GM21447 (cell line): Measurements from ENCODE around the gene CMIP.
"Not testable (repeated sequence)": the region's sequence is repeated elsewhere in the genome, so short reads cannot be mapped to it uniquely, and the experiment has no call there.

Experiments used
- ATAC-seq: cut with Tn5 transposase; IDR thresholded peaks from one replicate; pipeline ENCODE4 v1.9.1; 2021; ENCODE audit not compliant: unreplicated experiment

The CMIP gene

DNA sequence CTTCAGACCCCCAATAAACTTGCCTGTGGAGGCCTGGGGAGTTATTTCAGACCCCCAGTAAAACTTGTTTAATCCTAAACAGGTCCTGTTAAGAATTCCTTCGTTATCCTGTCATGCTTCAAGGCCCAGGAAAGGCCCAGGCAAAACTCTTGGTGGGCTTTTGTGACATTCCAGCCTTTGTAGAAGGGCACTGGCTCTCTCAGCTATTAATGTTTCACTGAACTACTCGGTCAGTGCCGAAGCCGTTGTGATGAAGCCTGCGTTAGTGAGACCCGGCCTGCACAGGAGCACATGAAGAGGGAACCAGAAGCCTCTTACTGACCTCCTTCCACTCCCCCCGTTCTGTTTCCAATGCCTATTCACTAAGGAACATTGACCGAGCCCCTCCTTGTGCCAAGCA lies 287.0 kb downstream of the CMIP start:
- no peak for ATAC-seq

DNA sequence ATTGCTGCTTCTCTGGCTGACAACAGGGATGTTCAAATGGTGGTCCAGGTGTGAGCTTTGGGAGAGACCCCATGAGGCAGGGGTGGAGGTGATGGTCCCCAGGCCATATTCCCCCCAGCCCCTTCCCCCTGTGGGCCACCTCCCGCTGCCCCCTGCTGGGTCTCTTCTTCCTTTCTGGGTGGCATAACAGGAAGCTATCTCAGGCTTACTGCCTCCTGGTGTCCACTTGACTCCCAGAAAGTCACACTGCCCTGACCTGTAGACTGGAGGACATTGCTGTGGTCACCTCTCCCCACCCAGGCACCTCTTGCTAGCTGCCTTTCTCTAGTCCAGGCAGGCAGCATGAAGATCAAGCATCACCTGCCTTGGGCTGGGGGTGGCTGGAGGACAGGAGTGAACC lies 288.1 kb downstream of the CMIP start:
- ATAC-seq = no peak

DNA sequence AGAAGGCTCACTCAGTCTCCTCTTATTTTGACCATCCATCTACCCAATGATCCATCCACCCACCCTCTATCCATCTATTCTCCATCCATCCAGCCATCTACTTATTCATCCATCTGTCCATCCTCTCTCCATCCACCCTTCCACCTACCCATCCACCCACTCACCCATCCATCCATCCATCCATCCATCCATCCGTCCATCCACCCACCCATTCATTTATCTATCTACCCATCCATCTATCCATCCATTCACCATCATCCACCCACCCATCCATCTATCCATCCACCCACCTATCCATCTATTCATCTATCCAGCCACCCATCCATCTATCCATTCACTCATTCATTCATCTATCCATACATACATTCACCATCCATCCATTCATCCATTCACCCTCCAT lies 288.7 kb downstream of the CMIP start:
- ATAC-seq = no peak

DNA sequence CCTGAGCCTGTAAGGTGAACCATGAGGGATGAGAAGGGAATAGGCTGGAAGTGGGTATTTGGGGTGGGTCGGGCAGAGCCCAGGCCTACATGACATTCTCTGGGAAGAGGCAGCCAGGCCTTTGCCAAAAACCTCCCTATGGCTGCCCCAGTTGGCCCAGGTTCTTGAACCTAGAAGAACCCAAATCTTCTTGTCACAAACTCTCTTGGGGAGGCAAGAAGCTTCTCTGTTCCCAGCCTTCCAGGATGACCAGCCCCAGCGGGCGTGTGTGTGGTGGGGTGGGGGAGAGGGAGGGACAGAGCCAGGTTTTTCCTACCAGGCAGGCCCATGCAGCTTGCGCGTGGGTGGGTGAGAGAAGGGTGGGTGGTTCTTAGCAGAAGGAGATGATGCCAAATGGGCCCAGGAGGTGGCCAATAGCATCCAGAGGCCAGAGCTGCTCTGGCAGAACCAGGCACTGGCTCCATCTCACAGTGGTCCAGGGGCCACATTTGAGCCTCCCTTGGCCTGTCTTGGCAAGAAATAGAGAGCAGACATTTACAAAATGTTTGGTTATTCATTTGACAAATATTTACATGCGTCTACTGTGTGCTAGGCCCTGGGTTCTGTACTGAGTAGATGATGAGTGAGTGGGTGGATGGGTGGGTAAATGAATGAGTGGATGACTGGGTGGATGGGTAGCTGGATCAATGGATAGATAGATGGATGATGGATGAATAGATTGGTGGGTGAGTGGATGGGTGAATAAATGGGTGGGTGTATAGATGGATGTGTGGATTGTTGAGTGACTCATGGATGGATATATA lies 290.2 kb downstream of the CMIP start:
- ATAC-seq = no peak

DNA sequence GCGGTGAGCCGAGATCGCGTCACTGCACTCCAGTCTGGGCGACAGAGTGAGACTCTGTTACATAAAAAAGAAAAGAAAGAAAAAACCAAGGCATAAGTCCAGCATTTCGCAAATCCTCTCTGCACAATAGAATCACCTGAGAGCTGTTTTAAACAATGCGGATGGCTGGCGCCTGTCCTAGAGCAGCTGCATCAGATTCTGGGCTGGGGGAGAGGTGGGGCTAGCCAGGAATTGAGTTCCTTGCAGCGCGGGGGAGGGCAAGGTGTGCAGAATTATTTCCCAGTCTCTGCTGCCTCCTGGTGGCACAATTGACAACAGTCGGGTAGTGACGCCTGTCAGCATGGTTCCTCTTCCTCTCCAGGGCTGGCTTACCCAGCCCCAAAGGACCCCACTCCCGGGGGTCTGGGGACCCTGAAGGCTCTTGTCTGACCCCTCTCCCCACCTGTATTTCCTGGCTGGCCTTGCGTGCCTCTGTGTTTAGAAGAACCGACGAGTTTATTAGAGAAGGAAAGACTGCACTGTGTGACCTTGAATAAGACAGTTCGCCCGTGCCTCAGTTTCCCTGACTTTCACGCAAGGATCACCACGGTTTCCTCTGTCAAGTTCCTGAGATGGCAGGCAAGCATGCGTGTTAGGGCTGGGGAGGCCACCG lies 293.4 kb downstream of the CMIP start:
- ATAC-seq = peak; percentile 46

DNA sequence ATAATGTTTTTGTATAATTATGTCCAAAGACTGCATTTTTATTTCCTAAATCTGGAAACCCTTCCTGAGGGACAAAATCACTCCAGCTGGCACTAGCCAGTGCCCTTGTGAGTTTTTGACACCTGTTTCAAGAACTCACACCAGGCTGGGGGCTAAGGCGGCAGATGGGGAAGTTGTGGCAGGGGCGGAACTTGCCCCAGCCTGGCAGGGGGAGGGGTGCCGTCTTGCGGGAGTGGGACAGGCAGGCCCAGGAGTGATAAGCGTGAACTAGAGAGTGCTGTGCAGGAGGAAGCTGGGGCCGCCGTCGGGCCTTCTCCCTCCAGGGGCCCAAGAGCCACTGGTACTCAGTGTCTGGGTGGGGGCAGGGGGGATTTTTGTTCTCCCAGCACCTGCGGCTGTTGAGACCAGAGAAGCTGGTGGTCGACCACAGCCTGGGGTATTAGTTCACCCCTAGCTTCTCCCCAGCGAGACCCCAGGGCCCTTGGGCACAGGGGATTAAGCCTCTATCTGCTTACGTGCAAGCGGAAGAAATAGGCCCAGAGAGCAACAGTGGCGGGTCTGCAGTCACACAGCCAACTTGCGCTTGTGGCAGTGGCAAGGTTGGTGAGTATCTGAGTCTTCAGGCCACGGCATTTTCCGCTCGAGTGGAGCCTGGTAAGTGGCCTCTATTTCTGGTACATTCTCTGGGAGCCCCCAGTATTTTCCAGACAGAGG lies 294.3 kb downstream of the CMIP start:
- peak; percentile 48 for ATAC-seq

DNA sequence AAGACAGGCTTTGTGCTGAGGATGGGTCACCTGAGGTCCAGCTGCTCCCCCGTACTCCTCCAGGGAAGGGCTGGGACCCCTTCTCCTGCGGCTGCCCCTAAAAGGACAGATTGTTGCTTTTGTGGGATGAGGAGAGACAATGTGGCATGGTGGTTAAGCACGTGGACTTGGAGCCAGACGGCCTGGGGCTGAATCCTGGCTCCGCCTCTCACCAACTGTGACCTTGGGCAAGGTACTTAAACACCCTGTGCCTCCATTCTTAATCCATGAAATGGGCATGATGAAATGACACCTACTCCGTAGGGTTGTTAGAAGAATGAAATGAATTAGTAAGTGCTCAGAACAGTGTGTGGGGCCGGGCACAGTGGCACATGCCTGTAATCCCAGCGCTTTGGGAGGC lies 294.9 kb downstream of the CMIP start:
- ATAC-seq = no peak

DNA sequence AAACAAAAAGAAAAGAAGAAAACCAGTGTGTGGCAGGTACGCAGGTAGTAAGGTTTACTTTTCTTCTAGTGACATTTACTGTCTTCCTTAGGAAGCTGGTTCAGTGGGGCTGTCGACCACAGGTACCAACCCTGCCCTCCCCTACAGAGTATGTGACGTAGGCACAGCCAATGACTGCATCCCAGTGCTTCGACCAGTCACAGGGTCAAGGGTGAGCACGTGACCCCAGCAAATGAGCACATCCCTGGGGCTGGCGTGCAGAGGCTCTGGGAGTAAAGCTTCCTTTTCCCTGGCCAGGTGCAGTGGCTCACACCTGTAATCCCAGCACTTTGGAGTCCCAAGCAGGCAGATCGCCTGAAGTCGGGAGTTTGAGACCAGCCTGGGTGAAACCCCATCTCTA lies 295.6 kb downstream of the CMIP start:
- ATAC-seq = peak; percentile 73

DNA sequence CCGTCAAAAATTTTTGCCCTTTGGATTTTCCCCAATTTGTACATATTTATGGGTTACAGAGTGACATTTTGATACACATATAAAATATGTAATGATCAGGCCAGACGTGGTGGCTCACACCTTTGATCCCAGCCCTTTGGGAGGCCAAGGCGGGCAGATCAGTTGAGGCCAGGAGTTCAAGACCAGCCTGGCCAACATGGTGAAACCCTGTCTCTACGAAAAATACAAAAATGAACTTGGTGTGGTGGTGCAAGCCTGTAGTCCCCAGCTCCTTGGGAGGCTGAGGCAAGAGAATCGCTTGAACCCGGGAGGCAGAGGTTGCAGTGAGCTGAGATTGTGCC lies 296.8 kb downstream of the CMIP start:
- ATAC-seq = not testable (repeated sequence)

DNA sequence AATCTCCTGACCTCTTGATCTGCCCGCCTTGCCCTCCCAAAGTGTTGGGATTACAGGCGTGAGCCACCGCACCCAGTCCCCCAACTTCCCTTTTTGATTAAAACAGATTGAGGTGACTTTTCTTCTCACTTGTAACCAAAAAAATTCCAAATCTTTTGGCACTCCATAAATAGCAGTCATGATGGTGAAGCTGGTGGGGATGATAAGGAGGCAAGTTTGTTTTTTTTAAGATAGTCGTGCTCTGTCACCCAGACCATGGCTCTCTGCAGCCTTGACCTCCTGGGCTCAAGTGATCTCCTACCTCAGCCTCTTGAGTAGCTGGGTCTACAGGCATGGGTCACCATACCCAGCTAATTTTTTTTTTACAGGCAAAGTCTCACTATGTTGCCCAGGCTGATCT lies 299.8 kb downstream of the CMIP start:
- ATAC-seq = no peak

DNA sequence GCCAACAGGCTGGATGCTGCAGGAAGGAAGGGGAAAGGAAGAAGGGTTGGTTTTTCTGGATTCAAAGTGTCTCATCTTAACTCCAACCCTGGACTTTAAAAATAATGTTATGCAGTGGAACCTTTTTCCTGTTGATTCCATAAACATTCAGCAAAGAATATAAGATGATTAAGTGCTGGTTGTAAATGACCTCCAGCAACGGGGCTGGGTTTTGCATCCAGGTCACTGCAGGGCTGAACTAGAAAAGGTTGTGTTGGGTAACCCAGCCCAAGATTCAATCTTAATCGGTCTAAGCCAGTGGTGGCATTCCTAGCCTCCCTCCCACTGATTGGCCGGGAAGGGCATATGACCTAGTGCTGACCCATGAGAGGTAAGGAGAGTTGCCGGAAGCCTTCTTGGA lies 300.3 kb downstream of the CMIP start:
- ATAC-seq = no peak

DNA sequence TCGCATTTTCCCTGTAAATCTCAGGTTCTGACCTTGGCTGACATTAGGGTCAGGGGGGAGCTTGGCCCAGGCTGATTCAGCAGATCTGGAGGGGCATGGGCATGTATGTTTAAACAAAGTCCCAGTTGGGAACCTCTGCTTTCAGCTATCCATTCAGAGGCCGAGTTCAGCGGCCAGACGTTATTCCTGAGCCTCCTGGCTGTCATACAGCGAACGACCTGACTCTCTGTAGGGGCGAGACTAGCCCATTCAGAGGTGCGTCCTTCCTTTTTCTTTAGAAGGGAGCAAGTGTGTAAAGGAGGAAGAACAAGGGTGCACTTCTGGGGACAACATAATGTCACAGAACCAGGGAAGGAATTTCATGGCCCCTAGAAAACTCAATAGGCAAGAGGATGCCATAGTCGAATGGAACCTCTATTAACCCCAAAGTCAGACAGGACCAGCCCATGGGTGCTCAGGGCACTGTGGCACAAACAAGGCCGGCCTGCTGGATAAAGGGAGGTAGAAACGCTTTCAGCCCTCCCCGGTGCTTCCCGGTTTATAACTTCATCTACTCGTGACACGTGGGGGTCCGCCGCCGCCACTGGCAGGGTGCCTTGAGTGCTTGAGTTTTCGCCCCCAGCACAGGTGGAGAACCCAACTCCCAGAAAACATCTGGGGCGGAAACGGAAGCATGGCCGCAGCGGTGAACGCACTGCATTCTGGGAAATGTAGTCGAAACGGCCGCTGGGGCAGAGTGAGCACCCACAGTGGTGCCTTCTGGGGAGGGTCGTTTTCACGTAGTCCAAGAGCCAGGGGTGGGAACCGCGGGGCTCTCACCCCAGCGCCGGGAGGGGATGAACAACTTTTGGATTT lies 301.3 kb downstream of the CMIP start:
- peak; percentile 65 for ATAC-seq

DNA sequence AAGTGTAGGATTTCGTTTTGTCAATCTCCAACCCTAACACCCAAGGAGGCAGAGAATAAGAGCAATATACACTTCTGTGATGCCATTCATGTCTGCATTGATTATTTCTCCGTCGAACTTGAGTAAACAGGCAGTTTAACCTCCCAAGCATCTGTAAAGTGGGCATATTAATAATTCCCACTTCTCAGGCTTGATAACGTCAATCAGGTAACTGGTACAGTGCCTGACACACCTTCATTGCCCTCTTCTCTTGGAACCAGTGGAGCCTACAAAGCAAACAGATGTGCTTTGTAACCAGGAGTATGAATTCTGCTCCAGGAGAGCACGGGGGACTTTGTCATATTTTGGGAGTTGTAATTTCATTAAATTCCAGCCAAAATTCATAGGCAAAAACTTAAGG lies 302.0 kb downstream of the CMIP start:
- no peak for ATAC-seq

DNA sequence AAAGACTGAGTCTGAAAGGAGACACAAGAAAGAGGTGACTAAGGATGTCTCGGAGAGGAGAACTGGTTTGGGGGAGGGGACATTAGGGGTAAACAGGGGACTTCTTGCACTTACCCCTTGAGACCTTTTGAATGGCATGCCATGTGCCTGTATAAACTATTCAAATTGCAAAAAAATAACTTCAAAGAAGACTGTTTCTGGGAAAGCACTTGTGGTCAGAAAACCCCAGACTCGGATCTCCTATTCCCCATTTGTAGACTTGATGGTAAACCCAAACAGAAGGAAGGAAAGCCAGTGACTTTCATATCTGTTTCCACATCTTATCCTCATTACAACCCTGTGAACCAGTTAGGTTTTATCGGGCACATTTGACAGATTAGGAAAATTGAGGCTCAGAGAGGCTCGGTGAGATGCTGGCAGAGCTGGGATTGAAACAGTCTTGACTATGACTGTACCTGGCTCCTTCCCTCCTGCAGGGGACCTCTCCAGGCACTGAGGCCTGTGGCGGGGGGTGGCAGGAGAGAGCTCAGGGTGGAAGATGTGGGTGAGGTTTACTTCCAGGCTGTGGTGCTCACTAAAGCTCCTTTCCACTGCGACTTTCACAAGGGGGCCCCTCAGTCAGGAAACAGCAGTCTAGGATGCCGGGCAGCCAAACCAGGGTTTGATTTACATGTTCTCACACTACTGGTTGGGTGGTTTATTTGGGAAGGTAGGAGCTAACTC lies 304.0 kb downstream of the CMIP start:
- no peak for ATAC-seq

DNA sequence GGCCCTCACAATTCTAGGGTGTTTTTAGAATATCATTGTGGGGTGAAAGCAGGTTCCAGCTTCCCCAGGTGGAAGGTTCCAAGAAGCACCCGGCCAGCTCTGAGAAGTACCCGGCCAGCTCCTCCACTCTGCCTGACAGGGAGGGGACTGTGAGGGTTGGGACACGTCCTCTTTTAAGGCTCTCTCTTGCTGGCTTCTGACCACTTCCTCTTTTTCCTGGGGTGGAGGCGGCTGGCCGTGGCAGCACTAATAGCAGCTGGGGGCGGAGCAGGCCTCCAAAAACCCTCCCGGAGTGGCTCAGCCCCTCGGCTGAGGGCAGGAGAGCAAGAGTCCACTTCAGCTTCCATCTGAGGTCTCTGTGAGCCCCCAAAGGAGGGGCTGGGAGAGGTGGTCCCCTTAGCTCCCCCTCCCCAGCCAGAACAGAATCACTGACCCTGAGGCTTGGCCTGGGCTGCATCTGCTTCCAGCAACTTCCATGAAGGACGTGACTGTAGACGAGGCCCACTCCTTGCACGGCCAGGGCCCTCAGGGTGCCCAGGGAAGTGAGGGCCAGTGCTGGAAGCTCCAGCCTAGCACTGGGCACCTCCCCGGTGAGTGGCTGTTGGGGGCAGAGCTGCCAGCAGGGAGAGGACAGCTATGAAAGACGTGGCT lies 307.7 kb downstream of the CMIP start:
- ATAC-seq = peak; percentile 91

DNA sequence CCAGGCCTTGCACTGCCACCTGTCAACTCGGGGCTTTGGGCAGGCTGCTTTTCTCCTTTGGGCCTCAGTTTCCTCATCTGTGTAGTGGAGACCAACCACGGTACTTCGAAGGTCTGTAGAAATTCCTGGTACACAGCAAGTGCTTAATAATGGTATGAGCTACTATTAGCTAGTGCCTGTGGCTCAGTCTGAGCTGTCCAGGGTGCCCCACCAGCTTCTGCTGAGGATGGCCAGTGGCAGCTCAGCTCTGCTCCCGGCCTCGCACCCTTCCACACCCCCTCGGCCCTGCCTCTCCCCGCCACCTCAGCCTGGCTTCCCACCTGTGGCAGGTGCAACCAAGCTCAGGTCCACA lies 308.2 kb downstream of the CMIP start:
- ATAC-seq = no peak

DNA sequence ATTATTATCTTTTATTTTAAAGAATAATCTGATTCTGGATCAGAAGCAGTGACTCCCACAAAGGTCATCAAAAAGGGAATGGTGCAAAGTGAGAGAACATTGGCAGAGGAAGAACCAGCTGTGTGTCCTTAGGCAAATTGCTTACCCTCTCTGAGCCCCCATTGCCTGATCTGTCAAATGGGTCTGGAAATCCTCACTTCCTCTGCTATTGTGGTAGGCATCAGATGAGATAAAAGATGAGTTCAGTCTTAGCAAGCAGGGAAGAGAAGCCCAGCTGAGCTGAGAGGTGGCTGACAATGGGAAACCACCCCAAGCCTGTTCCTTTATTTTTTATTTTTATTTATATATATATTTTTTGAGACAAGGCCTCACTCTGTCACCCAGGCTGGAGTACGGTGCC lies 310.2 kb downstream of the CMIP start:
- ATAC-seq = no peak

DNA sequence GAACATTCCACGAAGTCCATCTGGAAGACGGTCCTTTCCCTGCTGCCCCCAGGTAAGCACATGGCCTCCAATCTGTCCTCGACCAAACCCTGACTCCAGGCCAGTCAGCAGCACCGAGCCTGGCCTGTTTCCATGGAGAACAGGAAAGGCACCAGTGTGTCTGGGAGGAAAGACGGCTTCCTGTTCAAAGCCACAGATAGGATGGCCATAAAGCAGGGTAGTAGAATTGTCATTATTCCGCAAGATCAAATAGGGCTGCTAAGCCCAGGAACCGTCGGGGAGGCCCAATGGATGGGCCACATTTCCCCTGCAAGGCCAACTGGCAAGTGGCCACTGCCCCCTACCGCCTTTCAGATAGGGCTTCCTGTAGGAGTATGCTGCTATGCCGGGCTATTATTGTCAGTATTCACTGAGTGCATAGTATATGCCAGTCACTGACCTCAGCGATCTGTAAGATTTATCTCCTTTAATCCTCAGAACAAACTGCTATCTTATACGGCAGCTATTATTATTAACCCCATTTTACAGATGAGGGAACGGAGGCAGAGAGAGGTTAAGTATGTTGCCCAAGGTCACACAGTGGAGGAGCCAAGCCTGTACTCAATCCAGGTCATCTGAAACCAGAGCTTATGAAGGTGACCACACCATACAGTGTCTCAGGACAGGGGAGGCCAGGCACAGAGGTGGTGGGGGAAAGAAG lies 311.5 kb downstream of the CMIP start:
- ATAC-seq = no peak

DNA sequence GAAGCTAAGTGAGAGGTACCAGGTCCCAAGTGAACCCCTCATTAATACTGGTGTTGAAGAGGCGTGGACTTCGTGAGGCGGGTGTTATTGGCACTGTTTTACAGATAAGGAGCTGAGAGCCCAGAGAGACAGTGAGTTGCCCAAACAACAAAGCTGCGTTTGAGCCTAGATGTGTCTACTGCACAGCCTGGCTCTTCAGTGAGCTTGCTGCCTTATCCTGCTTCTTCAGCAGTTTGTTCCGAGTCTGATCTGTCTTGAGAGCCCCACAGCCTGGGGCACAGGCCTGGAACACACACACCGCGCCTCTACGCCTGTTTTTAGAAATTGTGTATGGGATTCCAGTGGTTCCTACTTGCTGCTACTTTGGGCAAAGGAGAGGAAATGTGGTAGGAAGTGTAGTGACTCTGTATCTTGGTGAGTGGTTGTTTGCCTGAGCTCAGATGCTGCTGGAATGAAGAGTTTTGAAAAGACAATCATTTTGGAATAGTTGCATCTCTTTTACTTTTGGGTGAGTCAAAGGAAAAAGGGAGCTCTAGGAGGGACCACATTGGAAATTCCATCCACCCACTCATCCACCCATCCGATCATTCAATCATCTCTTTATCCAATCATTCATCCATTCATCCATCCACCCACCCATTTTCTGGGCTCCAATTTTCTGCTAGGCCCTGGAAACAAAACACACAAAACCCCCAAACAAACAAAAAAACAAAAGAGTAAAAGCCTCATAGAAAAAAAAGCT lies 312.2 kb downstream of the CMIP start:
- no peak for ATAC-seq
